Stomach (tissue), 9 donors: ENCODE data around the gene FOLR2. TPM values are rescaled to one million over a fixed set of nuclear protein-coding genes. Genes with fewer than 3 reads are reported as not detected.

Experiments
- DNase-seq, 2 donors: peaks; one replicate each; pipeline versions ENCODE4 v3.0.0 to v3.0.0-alpha.2; 2013 to 2019
- H3K27ac ChIP-seq, 5 donors: fragments of 200-600 bp in 4 of 5; sonication (generic) in 4 of 5; one replicate each; pipeline ENCODE4 v1.5.1; 2013 to 2019; ENCODE audit warnings: mild to moderate bottlenecking in 1 of 5, moderate library complexity in 1 of 5
- H3K27me3 ChIP-seq, 3 donors: fragments of 200-600 bp; sonication (generic); one replicate each; pipeline ENCODE4 v1.5.1; 2017 to 2019; ENCODE audit warnings: mixed run types in 1 of 3
- H3K36me3 ChIP-seq, 4 donors: fragments of 200-600 bp; sonication (generic); 1 replicate in 3 of 4; 2 replicates in 1 of 4; pipeline ENCODE4 v1.5.1; 2016 to 2019
- H3K4me1 ChIP-seq, 4 donors: fragments of 200-600 bp; sonication (generic); one replicate each; pipeline ENCODE4 v1.5.1; 2016 to 2019
- H3K4me3 ChIP-seq, 4 donors: fragments of 200-600 bp; sonication (generic) in 3 of 4; one replicate each; pipeline ENCODE4 v1.5.1; 2016 to 2019; ENCODE audit warnings: mild to moderate bottlenecking in 1 of 4
- H3K9me3 ChIP-seq, 4 donors: fragments of 200-600 bp; sonication (generic); one replicate each; pipeline ENCODE4 v1.5.1; 2016 to 2019
- CTCF ChIP-seq, 7 experiments: fragments of 450-650 bp in 4 of 7; fragments of 200-600 bp in 3 of 7; sonication (generic) in 3 of 7; IDR thresholded peaks; one replicate each; pipeline ENCODE4 v1.5.1; 2016 to 2019; ENCODE audit warnings: antibody characterized with exemption in 7 of 7, control low read depth in 2 of 7, mild to moderate bottlenecking in 1 of 7
- EP300 ChIP-seq: sonication (generic); formaldehyde crosslinking; IDR thresholded peaks from one replicate; pipeline ENCODE4 v1.6.1; 2017; ENCODE audit warnings: antibody characterized with exemption
- POLR2A ChIP-seq, 4 donors: fragments of 450-650 bp; IDR thresholded peaks; one replicate each; pipeline ENCODE4 v1.6.1; 2016; ENCODE audit warnings: antibody characterized with exemption in 4 of 4, control low read depth in 2 of 4, mild to moderate bottlenecking in 1 of 4, moderate library complexity in 1 of 4
- POLR2AphosphoS5 ChIP-seq, 3 donors: sonication (generic); formaldehyde crosslinking; IDR thresholded peaks; one replicate each; pipeline ENCODE4 v1.6.1; 2016; ENCODE audit warnings: antibody characterized with exemption in 3 of 3
- WGBS, 5 donors: extraction: QIAGEN DNeasy Blood & Tissue Kit in 3 of 5; methylation state at CpG; one replicate each; pipeline versions ENCODE4 v1.1.5 to v1.1.7; 2013 to 2018; 5-methylcytosine and 5-hydroxymethylcytosine counted together
- intact Hi-C: fragments of 100-400 bp; cut with DNase I; formaldehyde crosslinking; loops from one replicate; pipeline ENCODE4 v1.15.1; 2023; ENCODE audit warnings: low total_unique reads
- polyA plus RNA-seq, 3 donors: library from polyadenylated mRNA; stranded (reverse); fragments of 200-250 nt; gene quantifications; one replicate each; pipeline ENCODE4 v1.2.3, GENCODE V29; 2013
- total RNA-seq, 5 donors: library from RNA; depleted of rRNA; stranded (reverse); fragments of >200 nt; gene quantifications; one replicate each; pipeline versions ENCODE4 v1.1.0 to v1.2.3, GENCODE V29; 2014 to 2016
- donor health status: healthy with polysubstance abuse.
- donor health status: Bipolar disorder and iron deficiency.
- donor health status: healthy.

Gene FOLR2
- total and polyA plus RNA-seq, 8 donors = 1.8 to 28.6 (median 9.3) TPM

GRCh38 chr11:72254299-72254993 lies 37.9 kb downstream of the FOLR2 start:
- no peaks in the 10 kb centered on the region for H3K4me1 ChIP-seq
- WGBS, 5 donors = 78 to 86% (median 83%) methylated on average over 4 to 5 of the region's 5 CpGs
- no peak for DNase-seq
- no peak overlapping the region for H3K27ac ChIP-seq
- TF ChIP-seq CTCF (IDR thresholded peaks at IDR 0.05) (no peak), EP300 (no peak), POLR2AphosphoS5 (IDR thresholded peaks at IDR 0.05) (no peak), POLR2A (IDR thresholded peaks at IDR 0.05) (no peak)
- intact Hi-C loops = no loop called here
- H3K36me3 ChIP-seq = no peaks in the 10 kb centered on the region
- no peak overlapping the region for H3K4me3 ChIP-seq
- peaks cover 0 to 5% (median 0%) of the 10 kb centered on the region in 4 donors for H3K9me3 ChIP-seq
- peaks cover 0 to 48% (median 3%) of the 10 kb centered on the region in 3 donors for H3K27me3 ChIP-seq

GRCh38 chr11:72257570-72257969 lies 41.0 kb downstream of the FOLR2 start:
- DNase-seq = no peak
- WGBS, 5 donors = 82 to 91% (median 86%) methylated on average over 2 of the region's 2 CpGs
- H3K36me3 ChIP-seq = no peaks in the 10 kb centered on the region
- no peak overlapping the region for H3K27ac ChIP-seq
- peaks cover 0 to 5% (median 0%) of the 10 kb centered on the region in 4 donors for H3K9me3 ChIP-seq
- intact Hi-C loops = no loop called here
- H3K4me1 ChIP-seq = no peaks in the 10 kb centered on the region
- no peak for TF ChIP-seq POLR2A (IDR thresholded peaks at IDR 0.05)
- peaks cover 0 to 18% (median 0%) of the 10 kb centered on the region in 3 donors for H3K27me3 ChIP-seq
- H3K4me3 ChIP-seq = no peak overlapping the region

- TF ChIP-seq CTCF (IDR thresholded peaks at IDR 0.05) (no peak), POLR2A (IDR thresholded peaks at IDR 0.05) (no peak), POLR2AphosphoS5 (IDR thresholded peaks at IDR 0.05) (no peak), EP300 (no peak)
- Histone ChIP-seq H3K9me3 (no peaks in the 10 kb centered on the region), H3K27ac (no peak overlapping the region), H3K36me3 (no peaks in the 10 kb centered on the region), H3K4me3 (no peak overlapping the region), H3K4me1 (no peaks in the 10 kb centered on the region), H3K27me3 (peaks cover 0 to 5% (median 0%) of the 10 kb centered on the region in 3 donors)
- intact Hi-C loops = no loop called here
- DNase-seq = no peak
- WGBS, 5 donors = 81 to 86% (median 82%) methylated on average over 2 of the region's 2 CpGs
Measured at GRCh38 chr11:72259490-72259889, 42.9 kb downstream of the FOLR2 start.

GRCh38 chr11:72260574-72260973 lies 44.0 kb downstream of the FOLR2 start:
- Histone ChIP-seq H3K9me3 (no peaks in the 10 kb centered on the region), H3K27ac (no peak overlapping the region), H3K27me3 (no peaks in the 10 kb centered on the region), H3K4me1 (no peaks in the 10 kb centered on the region), H3K4me3 (no peak overlapping the region), H3K36me3 (no peaks in the 10 kb centered on the region)
- intact Hi-C loops = no loop called here
- no peak for DNase-seq
- no peak for TF ChIP-seq POLR2AphosphoS5 (IDR thresholded peaks at IDR 0.05)
- no peak for TF ChIP-seq POLR2A (IDR thresholded peaks at IDR 0.05)
- no peak for TF ChIP-seq CTCF (IDR thresholded peaks at IDR 0.05)
- no peak for TF ChIP-seq EP300
- 28 to 44% (median 30%) methylated on average over 5 of the region's 5 CpGs for WGBS, 5 donors

GRCh38 chr11:72263361-72263760 lies 46.8 kb downstream of the FOLR2 start:
- Histone ChIP-seq H3K4me1 (peaks cover 0 to 6% (median 0%) of the 10 kb centered on the region in 4 donors), H3K36me3 (no peaks in the 10 kb centered on the region), H3K27me3 (peaks cover 0 to 7% (median 0%) of the 10 kb centered on the region in 3 donors), H3K9me3 (no peaks in the 10 kb centered on the region), H3K4me3 (no peak overlapping the region), H3K27ac (no peak overlapping the region)
- intact Hi-C loops = no loop called here
- 45 to 64% (median 51%) methylated on average over 4 of the region's 4 CpGs for WGBS, 5 donors
- no peak for TF ChIP-seq EP300
- no peak for TF ChIP-seq POLR2AphosphoS5 (IDR thresholded peaks at IDR 0.05)
- no peak for TF ChIP-seq CTCF (IDR thresholded peaks at IDR 0.05)
- TF ChIP-seq POLR2A (IDR thresholded peaks at IDR 0.05) = no peak
- DNase-seq = no peak
